ENCODE data around the gene EPHB6.

Gene EPHB6

GRCh38 chr7:142886866-142887265 is 32.0 kb downstream of the EPHB6 start:
- Histone ChIP-seq H3K27ac (no peak overlapping the region), H3K9me3 (no peaks in the 10 kb centered on the region), H3K4me1 (peaks cover 0 to 6% (median 0%) of the 10 kb centered on the region in 4 donors), H3K27me3 (peaks cover 0 to 24% of the 10 kb centered on the region in 2 donors), H3K36me3 (no peaks in the 10 kb centered on the region), H3K4me3 (no peak overlapping the region)
- peak in 1 of 2 donors; percentile 20 for DNase-seq
- TF ChIP-seq CTCF (IDR thresholded peaks at IDR 0.05): no peak
- intact Hi-C loops (cut with DNase I; ENCODE audit: low total_unique reads): no loop called here

GRCh38 chr7:142887282-142888015 is 32.6 kb downstream of the EPHB6 start:
- Histone ChIP-seq H3K9me3 (no peaks in the 10 kb centered on the region), H3K27ac (no peak overlapping the region), H3K36me3 (no peaks in the 10 kb centered on the region), H3K27me3 (peaks cover 0 to 28% of the 10 kb centered on the region in 2 donors), H3K4me3 (no peak overlapping the region), H3K4me1 (peaks cover 0 to 6% (median 0%) of the 10 kb centered on the region in 4 donors)
- TF ChIP-seq CTCF (IDR thresholded peaks at IDR 0.05): no peak
- intact Hi-C loops (cut with DNase I; ENCODE audit: low total_unique reads): no loop called here
- DNase-seq: peak; percentile 14 to 39

- DNase-seq: no peak
- TF ChIP-seq CTCF (IDR thresholded peaks at IDR 0.05): no peak
- intact Hi-C loops (cut with DNase I; ENCODE audit: low total_unique reads): no loop called here
Observed at GRCh38 chr7:142889816-142890215, 34.9 kb downstream of the EPHB6 start.

GRCh38 chr7:142890874-142891485 is 36.1 kb downstream of the EPHB6 start:
- no peak for DNase-seq
- Histone ChIP-seq H3K36me3 (no peaks in the 10 kb centered on the region), H3K4me1 (peaks cover 0 to 2% (median 0%) of the 10 kb centered on the region in 4 donors), H3K9me3 (no peaks in the 10 kb centered on the region), H3K27ac (no peak overlapping the region), H3K4me3 (no peak overlapping the region), H3K27me3 (peaks cover 0 to 17% of the 10 kb centered on the region in 2 donors)
- no peak for TF ChIP-seq CTCF (IDR thresholded peaks at IDR 0.05)
- intact Hi-C loops (cut with DNase I; ENCODE audit: low total_unique reads): no loop called here

More at GRCh38 chr7:142889816-142890215, 34.9 kb downstream of the EPHB6 start:
- H3K27me3 ChIP-seq: peaks cover 0 to 20% of the 10 kb centered on the region in 2 donors
- no peaks in the 10 kb centered on the region for H3K36me3 ChIP-seq
- H3K27ac ChIP-seq: no peak overlapping the region
- no peaks in the 10 kb centered on the region for H3K9me3 ChIP-seq
- H3K4me3 ChIP-seq: no peak overlapping the region
- peaks cover 0 to 6% (median 0%) of the 10 kb centered on the region in 4 donors for H3K4me1 ChIP-seq

- Histone ChIP-seq H3K4me3 (no peak overlapping the region), H3K4me1 (no peaks in the 10 kb centered on the region), H3K9me3 (no peaks in the 10 kb centered on the region), H3K27me3 (peaks cover 0 to 17% of the 10 kb centered on the region in 2 donors), H3K36me3 (no peaks in the 10 kb centered on the region), H3K27ac (no peak overlapping the region)
- no peak for DNase-seq
- intact Hi-C loops (cut with DNase I; ENCODE audit: low total_unique reads): no loop called here
- TF ChIP-seq CTCF (IDR thresholded peaks at IDR 0.05): no peak
Observed at GRCh38 chr7:142891490-142892082, 36.7 kb downstream of the EPHB6 start.
